GM04503 (cell line): Measurements from ENCODE around the gene UGT2B10.

Source experiments
- DNase-seq: peaks from one replicate; pipeline ENCODE4 v3.0.0-alpha.2; 2012; ENCODE audit warnings: low read depth

UGT2B10 gene

DNA sequence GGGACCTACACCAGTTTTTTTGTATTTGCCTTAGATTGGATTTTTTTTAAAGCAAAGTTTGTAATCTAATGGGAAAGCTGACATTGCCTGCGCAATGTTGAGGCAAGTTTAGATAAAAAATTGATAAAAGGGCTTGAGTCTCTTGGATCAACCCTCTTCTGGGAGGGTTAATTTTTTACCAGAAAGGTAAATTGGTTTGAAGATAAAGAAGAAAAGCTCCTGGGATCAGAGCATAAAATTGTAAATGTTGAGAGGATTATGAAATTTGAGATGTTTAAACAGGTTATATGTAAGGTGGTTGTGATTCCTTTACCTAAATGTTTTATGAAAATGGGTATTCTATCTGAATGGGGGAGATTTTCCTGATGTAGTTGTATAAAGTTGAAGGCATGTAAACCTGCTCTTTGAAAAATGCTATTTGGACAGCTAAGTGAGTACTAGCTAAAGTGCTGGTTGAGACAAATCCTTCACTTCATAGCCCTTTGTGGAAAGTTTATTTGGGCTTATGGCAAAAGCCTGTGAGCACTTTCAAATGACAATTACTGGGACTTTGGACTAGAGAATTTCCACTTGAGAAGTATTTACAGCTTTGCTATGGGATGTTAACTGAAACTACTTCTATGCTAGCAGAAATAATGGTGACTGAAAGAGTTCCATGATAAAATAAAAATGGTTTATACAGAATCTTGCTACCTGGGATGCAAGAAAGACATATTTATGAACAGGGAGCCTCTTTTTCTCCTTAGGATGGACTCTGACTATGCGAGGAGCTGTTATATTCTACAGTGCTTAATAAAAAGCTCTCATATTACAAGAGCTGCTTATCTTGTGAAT lies 56.2 kb downstream of the UGT2B10 start:
- no peak for DNase-seq

DNA sequence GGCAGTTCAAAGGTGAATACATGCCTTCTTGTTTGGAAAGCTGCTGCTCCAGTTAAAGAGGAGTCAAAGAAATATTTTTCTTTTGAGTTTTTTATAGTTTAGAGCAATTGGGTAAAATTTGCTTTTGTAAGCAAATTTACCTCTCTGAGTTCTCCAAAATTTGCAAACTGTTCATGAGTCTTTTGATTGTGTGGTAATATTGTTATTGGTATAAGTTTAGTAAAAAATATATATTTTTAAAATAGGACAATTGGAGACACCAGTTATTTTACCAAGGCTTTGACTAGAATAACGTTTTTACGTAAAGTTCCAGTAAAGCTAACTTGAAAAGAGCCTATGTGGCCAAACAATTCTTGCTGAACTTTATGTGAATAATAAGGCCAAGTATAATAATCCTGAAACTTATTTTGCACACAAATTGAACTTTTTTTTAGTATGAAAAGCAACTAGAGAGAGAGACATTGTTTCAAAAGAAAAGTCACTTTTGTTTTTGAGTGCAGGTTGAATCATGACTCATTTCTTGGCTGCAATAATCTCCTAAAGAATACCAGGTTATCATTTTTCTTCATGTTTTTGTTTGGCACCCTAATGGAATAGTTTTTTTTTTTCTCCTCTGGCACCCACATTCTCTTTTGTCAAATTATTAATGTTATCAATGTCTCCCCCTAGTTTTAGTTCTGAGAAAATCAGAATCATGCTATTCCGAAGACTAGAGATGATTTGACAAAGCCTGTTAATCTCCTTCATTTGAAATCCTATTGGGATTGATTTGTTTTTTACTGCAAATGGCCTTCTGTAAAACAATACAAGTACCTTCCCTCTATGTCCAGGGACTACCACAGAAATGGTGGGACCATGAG lies 57.1 kb downstream of the UGT2B10 start:
- no peak for DNase-seq

GRCh38 chr4:68874507-68874906 lies 58.7 kb downstream of the UGT2B10 start:
- DNase-seq: no peak

- no peak for DNase-seq
These were observed 61.8 kb downstream of the UGT2B10 start for GRCh38 chr4:68877555-68877954.

DNA sequence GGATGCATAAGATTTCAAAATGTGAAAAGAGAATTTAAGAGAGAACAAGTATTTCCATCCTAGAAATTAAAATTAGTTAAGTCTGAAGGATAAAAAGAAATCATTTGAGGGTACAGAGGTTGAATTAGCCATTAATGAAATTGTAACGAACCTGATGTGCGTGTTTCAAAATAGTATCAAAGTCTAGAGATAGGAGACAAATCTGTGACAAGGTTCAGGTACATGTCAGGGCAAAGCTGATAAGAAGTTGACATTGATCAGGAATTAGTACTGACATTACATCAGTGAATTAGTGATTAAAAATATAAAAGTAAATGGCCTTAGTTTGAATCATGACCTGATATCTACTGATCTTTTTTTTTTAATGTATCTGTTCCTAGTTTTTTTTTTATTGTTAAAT lies 62.3 kb downstream of the UGT2B10 start:
- DNase-seq: no peak
